HG03280 (cell line): ENCODE data around the gene TRIM46.
A peak's percentile ranks its signal among the peaks of the same experiment; 100 is the strongest.
"Not testable (repeated sequence)": the region's sequence is repeated elsewhere in the genome, so short reads cannot be mapped to it uniquely, and the experiment has no call there.

ENCODE experiments used
- ATAC-seq: cut with Tn5 transposase; IDR thresholded peaks from one replicate; pipeline ENCODE4 v1.9.1; 2021; ENCODE audit warnings: mild to moderate bottlenecking, moderate library complexity; ENCODE audit not compliant: unreplicated experiment

TRIM46 gene

DNA sequence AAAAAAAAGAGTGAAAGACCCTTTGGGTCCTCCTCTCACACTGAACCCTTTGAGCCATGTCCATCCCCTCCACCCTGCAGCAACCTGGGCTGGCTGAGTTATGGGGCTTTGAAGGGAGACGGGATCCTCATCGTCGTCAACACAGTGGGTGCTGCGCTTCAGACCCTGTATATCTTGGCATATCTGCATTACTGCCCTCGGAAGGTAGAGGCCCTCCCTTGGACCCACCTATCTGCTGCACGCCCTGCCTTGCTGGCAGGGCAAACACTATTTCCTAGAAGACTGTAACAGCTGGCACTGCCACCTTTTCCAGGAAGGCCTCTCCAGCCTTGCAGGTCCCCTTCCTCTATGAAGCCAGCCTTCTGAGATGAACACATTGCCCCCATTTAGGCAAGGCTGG is 36.9 kb upstream of the TRIM46 start:
- no peak for ATAC-seq

DNA sequence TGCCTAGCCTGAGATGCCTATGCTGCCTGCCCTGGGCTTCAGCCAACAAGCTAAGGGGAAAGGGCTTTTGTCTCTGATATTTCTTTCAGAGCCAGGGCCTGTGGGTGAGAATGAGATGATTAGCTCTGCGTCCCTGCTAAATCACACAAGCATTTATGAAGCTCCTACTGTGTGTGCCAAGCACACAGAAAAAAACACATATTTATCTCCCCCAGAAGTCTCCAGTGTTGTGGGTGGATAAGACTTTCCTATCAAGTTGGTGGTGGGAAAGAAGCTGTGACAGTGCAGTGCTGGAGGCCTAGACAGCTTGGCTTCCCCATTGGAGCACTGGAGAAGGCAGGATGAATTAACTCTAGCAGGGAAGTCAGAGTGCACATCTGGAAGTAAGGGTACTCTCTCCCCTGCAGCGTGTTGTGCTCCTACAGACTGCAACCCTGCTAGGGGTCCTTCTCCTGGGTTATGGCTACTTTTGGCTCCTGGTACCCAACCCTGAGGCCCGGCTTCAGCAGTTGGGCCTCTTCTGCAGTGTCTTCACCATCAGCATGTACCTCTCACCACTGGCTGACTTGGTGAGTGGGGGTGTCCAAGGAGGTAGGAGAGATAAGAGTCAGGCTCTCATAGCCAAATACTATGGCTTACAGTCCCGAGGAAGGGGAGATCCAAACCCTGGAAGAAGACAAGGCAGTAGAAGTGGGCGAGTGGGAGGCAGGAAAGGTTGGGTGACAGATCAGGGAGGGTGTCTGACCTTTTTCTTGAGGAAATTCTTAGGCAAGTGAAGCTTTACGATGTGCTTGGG is 36.3 kb upstream of the TRIM46 start:
- no peak for ATAC-seq

DNA sequence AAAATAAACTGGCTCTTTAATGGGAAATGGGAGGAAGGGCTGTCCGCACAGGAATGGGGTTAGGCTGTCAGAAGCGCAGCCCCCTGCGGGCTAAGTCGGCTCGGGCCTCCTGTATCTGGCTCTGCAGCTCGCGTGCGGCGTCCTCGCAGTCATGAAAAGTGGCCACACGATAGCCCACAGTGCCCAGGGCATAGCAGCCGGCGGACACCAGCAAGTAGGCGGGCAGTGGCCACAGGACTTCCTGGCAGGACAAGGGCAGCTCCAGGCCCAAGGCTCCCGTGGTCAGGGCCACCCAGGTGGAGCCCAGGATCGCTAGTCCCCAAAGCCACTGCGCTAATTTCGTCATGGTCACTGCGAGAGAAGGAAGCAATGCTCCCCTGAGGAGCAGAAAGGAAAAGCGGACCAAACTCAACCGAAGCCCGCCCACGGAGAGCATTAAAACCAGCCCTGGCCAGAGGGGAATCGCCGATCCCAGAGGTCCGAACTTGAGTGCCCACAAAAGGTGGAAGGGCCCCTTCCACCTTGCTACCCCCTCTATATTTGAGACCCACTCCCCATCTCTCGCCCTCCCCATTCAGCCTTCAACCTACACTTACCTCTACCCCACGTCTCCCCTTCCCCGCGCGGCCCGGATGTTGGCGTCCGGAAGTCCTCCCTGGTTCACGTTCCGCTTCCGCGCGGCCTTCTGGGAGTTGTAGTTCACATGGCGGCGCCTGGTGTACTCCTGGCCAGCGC is 33.6 kb upstream of the TRIM46 start, which contains the start of gene DPM3:
Gene DPM3, minus strand, starts transcription at position 637 of the 735 bp plus-strand sequence. Its CDS starts 291 bp downstream, at position 346.
- ATAC-seq, result peak; percentile 66

DNA sequence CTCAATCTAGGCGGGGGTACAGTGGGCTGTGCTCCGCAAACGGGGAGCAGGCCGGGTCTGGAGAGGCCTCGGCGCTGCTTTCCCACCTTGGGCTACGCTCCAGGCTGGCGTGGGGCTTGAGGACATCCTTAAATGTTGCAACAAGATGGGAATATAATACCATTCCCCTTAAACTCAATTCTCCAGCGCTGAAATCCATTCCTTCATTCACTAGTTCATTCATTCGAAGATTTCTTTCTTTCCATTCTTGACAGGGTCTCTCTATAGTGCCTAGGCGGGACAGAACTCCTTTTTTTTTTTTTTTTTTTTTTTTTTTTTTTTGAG is 33.1 kb upstream of the TRIM46 start:
- ATAC-seq, result no peak

DNA sequence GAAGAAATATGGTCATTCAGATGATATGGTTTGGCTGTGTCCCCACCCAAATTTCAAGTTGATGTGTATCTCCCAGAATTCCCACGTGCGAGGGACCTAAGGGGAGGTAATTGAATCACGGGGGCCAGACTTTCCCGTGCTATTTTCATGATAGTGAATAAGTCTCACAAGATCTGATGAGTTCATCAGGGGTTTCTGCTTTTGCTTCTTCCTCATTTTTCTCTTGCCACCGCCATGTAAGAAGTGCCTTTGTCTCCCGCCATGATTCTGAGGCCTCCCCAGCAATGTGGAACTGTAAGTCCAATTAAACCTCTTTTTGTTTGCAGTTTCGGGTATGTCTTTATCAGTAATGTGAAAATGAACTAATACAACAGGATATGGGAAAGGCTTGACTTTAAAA is 31.9 kb upstream of the TRIM46 start:
- ATAC-seq, result no peak

DNA sequence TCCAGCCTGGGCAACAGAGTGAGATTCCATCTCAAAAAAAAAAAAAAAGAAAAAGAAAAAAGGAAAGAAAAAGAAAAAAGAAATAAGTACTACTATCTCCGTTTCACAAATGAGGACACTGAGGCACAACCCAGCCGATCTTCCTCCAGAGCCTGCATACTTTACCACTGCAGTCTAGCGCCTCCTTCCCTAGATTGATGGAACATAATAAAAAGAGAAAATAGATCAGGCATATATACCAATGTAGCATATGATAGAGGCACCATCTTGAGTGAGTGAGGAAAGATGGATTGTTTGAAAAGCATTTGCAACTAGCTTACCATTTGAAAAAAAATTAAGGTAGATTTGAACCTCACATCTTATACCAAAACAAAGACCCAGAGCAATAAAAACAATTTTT is 28.2 kb upstream of the TRIM46 start:
- ATAC-seq, result no peak

DNA sequence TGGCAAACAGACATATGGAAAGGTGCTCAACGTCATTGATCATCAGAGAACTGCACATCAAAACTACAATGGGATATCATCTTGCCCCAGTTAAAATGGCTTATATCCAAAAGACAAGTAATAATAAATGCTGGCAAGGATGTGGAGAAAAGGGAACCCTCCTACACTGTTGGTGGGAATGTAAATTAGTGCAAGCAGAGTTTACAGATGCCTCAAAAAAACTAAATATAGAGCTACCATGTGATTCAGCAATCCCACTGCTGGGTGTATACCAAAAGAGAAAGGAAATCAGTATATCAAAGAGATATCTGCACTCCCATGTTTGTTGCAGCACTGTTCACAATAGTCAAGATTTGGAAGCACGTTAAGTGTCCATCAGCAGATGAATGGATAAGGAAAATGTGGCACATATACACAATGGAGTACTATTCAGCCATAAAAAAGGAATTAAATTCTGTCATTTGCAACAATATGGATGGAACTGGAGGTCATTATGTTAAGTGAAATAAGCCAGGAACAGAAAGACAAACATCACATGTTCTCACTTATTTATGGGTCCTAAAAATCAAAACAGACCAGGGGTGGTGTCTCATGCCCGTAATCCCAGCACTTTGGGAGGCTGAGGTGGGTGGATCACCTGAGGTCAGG is 17.5 kb upstream of the TRIM46 start:
- ATAC-seq, result not testable (repeated sequence)

DNA sequence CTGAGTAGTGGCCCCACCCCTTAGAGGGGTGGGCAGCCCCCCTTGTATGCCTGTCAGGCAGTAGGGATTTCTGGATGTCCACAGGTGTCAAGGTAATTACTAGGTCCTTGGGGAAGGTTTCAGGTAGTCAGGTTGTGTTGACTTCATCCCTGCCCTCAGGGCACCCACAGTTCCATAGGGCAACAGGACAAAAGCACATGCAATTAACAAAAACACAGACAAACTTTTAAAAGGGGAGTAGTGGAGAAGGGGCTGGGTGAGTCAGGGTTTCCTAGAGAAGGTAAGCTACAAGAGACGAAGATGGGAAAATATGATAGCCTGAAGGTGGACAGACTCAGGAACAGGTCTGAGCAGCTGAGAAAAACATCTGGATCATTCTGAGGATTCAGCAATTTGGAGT is 14.7 kb upstream of the TRIM46 start:
- no peak for ATAC-seq

DNA sequence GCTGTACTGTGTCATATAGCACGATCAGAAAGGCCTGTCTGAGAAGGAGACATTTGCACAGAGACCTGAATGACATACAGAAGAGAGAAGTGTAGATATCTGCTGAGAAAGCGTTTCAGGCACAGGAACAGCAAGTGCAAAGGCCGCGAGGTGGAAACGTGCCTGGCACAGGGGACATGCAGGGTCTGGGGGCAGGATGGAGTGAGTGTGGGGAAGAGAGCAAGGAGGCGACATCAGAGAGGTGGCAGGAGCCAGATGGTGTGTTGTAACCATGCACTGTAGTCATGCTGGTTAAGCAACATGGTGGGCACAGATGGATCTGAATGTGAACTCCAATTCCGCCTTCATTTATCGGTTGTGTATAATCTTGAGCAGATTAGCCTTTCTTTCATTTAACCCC is 13.5 kb upstream of the TRIM46 start:
- ATAC-seq, result no peak

DNA sequence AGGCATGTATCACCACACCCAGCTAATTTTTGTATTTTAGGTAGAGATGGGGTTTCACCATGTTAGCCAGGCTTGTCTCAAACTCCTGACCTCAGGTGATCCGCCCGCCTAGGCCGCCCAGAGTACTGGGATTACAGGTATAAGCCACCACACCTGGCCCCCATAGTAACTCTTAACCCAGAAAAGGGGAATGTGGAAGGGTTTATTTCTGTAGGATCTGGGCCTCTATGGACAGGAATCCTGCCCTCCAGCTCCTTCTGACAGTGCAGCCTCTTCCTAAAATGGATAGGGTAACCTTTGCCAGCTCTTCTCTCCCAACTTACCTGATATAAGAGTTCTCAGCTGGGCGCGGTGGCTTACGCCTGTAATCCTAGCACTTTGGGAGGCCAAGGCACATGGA is 11.0 kb upstream of the TRIM46 start:
- ATAC-seq, result not testable (repeated sequence)

DNA sequence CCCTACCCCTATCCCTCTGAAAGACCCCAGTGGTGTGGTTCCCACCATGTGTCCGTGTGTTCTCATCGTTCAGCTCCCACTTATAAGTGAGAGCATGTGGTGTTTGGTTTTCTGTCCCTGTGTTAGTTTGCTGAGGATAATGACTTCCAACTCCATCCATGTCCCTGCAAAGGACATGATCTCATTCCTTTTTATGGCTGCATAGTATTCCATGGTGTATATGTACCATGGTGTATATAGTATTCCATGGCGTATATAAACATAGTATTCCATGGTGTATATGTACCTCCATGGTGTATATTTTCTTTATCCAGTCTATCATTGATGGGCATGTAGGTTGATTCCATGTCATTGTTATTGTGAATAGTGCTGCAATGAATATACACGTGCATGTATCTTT is 9.9 kb upstream of the TRIM46 start:
- ATAC-seq, result not testable (repeated sequence)

DNA sequence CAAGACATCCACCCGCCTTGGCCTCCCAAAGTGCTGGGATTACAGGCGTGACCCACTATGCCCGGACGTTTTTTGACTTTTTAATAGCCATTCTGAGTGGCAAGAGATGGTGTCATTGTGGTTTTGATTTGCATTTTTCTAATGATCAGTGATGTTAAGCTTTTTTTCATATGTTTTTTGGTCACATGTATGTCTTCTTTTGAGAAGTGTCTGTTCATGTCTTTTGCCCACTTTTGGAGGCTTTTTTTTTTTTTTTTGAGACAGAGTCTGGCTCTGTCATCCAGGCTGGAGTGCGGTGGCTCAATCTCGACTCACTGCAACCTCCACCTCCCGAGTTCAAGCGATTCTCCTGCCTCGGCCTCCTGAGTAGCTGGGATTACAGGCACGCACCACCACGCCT is 9.0 kb upstream of the TRIM46 start:
- not testable (repeated sequence) for ATAC-seq

DNA sequence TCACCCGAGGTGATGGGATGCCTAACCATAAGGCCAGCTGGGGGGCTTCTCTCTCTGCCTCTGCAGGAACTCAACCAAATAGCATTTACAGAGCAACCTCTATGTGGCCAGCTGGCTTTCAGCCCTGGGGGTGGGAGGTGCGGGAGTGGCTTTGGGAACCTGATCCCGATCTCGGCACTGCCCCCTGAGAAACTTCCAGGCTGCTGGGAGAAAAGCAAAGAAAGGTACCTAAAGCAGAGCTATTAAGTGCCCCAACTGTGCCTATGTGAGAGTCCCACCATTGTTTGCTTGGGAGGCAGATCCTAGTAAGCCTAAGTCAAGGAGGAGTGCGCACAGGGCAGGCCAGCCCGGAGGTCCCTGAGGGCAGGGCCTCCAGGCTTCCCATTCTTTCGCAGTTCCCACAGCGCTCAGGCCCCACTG is 7.6 kb upstream of the TRIM46 start:
- no peak for ATAC-seq

DNA sequence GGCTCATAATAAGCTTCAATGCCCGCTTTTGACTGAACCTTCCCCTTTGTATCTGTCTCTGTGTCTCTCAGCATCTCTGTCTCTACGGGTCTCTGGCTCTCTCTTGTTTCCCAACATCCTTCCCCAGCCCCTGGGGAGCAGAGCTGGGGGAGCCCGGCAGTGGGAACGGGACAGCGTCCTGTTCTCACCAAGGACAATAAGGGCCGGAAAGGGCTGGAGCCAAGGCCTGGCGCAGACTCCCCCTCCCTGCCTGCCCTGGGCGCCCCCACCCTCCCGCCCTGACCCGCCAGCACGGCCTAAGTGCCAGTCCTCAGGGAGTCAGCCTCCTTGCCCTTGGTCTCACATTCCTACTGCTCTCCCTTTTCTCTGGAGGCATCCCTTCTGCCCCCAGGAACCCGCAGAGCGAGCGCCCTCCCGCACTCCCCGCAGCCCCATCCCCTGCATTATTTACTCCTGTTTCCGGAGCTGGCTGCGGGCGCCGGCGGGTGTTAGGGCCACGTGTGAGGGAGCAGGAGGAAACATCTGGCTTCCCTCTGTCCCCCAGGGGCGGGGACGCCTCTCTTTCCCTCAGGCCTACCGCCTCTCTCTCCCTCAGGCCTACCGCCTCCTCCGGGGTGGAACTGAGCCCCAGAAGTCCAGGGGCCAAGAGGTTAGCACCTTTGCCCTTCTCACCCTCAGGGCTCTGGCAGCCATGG is 7.0 kb upstream of the TRIM46 start:
- no peak for ATAC-seq

DNA sequence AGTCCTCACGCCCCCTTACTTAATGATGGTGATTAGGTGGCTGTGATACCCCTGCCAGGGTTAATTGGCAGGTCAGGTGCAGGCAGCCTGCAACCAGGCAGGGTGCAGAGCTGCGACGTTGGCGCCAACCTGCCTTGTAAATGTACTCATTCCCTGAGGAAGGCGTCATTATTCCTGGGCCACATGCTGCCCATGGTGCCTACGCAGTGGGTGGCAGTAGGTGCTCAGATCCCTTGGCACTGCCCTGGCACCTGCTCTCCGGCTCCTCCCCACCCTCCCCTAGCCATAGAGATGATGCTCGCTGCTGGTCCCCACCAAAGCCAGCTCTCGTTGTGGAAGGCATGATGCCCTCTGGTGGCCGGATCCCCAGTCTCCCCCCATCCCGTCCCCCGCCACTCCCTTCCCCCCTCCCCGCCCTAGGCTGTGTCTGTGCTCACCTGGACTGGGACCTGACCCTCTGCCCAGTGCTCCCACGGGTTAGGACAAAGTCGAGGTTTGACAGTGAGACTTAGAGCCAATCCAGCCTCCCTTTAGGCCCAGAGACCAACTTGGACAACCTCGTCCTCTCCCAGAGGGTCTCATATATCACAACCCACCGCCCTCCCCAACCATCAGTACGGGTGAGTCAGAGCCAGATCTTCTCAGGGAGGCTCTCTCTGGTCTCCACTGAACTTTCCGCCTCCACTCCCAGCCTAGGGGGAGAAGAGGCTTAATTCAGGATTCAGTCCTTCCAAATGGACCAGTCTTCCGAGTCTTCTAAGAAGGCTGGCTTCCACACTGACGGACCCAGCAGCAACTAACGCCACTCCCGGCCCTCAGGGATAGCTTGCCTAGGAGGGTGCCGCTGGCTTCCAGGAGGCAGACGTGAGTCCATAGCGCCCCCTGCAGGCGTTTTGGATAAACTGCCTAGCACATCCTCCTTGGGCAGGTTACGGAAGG is 6.2 kb upstream of the TRIM46 start:
- no peak for ATAC-seq

DNA sequence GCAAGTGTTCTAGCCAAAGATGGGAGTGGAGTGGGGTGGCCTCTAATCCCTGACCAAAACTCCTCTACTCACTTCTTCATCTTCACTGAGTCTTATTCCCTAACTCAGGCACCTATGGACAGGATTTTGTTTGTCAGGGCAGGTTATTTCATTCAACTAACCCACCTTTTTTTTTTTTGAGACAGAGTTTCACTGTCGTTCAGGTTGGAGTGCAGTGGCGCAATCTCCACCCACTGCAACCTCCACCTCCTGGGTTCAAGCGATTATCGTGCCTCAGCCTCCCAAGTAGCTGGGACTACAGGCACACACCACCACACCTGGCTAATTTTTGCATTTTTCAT is 5.6 kb upstream of the TRIM46 start:
- ATAC-seq, result not testable (repeated sequence)

DNA sequence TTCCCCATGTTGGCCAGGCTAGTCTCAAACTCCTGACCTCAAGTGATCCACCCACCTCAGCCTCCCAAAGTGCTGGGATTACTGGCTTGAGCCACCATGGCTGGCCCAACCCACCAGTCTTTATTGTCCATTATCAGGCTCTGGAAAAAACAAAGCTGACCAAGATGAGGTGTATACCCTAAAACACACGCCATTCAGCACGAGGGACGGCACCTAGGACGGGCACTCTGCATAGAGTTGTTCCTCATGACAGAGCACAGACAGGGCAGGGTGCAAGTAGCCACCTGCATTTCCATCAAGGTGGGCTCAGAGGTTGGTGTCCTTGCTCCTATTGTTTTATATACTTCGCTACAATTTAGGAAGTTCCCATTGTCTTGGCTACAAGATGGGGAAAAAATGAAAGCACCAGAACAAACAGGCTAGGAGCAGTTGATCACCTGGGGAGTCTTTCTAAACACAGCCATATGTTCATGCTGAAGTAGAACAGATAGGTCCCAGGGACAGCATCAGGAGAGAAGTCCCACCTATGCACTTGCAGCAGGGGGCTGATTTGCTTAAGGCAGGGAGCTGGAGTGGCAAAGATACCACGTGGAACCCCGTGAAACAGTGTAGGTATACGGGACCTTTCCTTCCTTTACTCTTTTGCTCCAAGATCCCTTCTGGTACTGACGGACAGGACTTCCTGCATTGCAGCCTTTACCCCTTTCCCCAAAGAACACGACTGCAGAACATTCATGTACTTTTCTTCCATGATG is 5.0 kb upstream of the TRIM46 start:
- no peak for ATAC-seq

DNA sequence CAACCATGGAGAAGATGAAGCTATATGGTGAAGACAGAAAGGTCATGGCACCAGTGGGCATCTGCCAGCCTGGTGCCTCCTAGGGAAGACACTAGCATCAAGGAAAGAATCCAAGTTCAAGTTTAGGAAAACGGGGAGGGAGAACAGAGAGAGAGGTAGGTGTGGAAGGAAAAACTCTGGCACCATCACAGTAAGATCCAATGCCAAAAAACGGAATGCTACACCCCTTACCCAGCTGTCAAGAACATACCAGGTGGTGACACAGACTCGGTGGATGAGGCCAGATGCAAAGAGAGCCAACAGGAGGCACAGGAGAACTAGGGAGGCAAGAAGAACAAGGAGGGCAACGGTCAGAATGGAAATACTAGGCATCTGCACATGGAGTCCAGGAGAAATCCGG is 4.1 kb upstream of the TRIM46 start:
- ATAC-seq, result no peak

DNA sequence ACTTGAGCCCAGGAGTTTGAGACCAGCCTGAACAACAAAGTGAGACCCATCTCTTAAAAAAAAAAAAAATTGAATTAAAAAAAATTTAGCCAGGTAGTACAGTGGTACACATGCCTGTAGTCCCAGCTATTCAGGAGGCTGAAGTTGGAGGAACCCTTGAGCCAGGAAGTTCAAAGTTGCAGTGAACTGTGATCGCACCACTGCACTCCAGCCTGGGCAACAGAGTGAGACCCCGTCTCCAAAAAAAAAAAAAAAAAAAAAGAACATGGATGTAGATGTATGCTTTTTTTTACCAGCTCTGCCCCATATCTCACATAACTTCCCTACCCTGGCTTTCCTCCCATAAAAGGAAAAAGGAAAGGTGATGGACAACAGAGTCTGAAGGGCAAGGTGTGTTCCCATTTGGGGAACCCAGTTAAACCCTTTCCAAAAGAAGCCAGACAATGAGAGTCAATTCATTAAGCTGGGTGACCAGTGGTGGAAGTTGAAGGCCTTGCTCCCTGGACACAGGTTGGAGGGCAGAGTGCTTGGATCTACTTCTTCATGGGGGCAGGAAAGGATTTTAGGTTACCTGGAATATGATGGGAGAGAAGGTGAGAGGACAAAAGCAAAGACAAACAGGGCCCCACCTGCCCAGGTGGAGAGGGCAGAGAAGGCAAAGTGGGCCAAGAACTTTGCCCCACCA is 3.4 kb upstream of the TRIM46 start:
- no peak for ATAC-seq
